GM21526 (cell line): ENCODE measurements around the gene CTNNBL1.
"Not testable (repeated sequence)": the region's sequence is repeated elsewhere in the genome, so short reads cannot be mapped to it uniquely, and the experiment has no call there.

Source experiments
- ATAC-seq: cut with Tn5 transposase; IDR thresholded peaks from one replicate; pipeline ENCODE4 v1.9.1; 2021; ENCODE audit warnings: moderate library complexity; ENCODE audit not compliant: unreplicated experiment, low FRiP score

Gene CTNNBL1

DNA sequence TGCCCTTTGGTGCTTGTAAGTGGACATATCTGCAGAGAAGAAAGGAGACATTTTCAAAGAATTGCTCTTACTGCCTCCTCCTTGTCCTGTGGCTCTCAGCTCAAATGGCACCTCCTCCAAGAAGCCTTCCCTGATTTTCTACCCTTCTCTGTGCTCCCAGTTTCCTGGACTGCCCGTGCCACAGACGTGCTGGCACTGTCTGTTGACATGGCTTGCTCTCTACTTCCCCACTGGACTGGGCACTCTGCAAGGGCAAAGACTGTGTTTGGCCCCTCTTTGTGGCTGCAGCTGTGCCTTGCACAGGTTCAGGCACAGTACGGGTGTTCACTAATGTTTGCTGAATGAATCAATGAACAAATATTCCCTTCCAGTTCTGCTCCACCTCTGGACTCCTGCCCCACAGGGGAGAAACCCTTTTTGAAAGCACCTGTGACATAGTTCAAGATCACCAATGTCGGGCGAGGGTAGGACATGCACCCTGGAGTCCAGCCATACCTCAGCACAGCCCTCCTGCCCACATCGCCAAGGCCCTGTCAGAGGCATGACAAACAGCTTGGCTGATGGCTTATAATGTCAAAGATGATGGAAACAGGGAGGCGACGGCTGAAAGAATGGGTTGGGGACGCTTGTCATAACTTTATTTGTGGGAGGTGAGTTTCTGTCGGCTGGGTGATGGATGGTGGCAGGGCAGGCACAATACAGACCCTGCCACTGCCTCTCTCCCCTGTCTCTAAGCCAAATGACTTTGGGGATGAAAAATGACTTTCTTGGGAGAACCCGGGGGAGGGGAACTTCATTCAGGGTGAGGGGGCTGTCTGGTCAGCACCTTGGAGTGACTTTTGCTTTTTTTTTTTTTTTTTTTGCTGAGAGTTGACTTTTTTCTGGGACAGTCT lies 15.6 kb upstream of the CTNNBL1 start:
- ATAC-seq = no peak

DNA sequence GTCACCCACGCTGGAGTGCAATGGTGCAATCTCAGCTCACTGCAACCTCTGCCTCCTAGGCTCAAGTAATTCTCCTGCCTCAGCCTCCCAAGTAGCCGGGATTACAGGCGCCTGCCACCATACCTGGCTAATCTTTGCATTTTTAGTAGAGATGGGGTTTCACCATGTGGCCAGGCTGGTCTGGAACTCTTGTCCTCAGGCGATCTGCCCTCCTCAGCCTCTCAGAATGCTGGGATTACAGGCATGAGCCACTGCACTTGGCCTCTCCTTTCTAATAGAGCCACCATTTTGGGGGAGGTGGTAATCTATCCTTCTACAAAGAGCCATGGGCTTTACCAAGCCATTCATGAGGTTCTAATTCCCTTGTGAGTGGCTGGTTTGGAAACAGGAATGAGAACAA lies 14.1 kb upstream of the CTNNBL1 start:
- not testable (repeated sequence) for ATAC-seq

DNA sequence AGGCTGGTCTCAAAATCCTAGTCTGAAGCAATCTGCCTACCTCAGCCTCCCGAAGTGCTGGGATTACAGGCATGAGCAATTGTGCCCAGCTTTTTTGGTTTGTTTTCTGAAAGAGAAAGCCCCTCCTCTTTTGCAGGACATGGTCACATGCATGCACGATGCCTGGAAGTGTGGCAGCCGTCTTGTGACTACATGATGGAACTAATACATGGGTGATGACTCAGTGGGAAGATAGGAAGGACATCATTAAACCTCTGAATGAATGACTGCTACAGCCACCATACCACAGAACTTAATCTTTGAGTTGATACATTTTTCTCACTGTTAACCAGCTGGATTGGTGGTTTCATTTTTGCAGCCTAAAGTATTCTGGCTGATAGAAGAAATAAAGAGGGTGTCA lies 13.4 kb upstream of the CTNNBL1 start:
- no peak for ATAC-seq

DNA sequence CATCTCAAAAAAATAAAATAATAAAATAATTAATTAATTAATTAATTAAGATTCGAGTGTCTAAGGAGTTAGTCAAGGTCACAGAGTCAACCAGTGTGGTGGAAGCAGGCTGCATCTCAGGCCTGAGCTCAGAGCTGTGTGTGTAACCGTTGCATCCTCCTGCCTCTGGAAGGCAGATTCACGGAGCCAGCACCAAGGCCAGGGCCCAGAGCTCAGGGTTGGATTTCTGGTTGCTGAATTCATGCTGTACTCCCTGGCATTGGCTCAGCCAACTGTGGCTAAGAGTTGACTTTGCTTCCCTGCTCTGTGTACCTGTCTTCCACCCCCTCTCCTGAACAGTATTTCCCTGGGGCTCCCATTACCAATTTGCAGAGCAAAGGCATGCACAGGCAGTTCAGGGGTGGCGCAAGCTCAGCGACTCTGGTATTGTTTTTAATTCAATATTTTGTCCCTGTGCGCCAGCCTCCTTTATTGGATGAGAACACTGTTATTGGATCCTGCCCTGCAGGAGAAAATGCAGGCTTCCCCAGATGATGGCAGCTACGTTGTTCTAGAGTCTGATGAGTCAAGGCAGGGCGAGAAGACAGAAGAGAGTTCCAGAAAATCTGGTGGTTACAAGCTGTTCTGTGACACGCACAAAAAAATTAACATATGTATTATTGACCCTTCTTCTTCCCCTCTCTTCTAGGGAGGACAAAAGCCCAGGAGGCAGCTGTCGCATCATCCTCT lies 12.3 kb upstream of the CTNNBL1 start:
- no peak for ATAC-seq

DNA sequence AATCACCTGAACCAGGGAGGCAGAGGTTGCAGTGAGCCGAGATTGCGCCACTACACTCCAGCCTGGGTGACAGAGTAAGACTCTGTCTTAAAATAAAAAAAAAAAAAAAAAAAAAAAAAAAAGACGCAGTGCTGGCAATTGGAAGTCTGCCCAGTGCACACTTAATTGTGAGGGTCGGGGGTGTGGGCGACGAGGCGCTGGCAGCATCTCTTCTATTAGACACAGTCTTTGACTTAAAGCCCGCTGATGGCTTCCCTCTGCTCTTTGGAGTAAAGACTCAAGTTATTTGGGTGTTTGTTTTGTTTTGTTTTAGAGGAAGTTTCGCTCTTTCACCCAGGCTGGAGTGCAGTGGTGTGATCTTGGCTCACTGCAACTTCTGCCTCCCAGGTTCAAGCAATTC lies 10.7 kb upstream of the CTNNBL1 start:
- ATAC-seq = not testable (repeated sequence)

DNA sequence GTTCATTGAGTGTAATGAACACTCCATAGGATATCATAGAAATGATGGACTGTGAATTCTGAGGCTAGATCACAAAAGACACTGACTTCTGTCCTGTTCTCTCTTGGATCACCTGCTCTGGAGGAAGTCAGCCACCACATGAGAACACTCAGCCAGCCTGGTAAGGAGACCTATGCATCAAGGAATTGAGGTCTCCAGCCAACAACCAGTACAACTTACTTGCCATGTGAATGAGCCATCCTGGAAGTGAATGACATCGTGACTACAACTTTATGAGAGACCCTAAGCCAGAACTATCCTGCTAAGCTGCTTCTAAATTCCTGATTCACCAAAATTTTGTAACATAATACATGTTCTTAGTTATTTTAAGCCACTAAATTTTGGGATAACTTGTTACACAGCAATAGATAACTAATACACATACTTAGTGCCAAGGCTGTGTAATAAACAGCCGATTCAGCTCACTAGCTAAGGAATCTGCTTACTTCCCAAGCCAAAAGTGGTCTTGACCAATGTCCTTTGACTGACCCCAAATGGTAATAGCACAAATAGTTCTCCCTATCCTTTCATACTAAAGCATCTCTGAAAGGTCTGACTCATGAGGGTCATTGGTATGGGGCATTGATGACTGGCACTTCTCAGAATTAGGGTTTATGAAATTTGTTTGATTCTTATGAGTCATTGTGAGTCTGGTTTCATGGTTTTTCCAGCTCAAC lies 6.9 kb upstream of the CTNNBL1 start:
- ATAC-seq = no peak

DNA sequence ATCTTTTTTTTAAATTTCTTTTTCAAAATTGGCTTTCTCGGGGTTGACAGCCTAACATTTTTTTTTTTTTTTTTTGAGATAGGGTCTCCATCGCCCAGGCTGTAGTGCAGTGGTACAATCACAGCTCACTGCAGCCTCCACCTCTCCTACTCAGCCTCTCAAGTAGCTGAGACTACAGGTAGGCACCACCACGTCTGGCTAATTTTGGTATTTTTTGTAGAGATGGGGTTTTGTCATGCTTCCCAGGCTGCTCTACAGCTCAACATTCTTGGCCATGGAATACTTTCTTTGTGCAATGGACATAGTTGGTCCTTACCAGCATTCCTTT lies 6.4 kb upstream of the CTNNBL1 start:
- ATAC-seq = no peak

DNA sequence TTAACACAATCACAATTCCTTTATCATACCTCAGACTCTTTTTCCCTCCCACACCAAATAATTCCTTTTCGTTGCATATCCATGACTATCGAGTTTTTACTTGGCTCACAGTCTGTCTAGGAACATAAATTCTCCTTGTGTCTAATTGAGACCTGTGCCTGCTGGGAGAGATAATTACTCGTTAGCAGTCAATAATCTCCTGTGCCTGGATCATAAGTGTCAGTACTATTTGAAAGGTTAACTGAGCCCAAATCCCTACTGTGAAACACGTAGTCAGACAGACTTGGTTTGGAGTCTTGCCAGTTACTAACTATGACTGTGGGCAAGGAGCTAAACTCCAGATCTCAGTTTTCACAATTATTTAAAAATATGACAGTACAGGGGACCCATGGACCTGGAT lies 5.7 kb upstream of the CTNNBL1 start:
- ATAC-seq = no peak

DNA sequence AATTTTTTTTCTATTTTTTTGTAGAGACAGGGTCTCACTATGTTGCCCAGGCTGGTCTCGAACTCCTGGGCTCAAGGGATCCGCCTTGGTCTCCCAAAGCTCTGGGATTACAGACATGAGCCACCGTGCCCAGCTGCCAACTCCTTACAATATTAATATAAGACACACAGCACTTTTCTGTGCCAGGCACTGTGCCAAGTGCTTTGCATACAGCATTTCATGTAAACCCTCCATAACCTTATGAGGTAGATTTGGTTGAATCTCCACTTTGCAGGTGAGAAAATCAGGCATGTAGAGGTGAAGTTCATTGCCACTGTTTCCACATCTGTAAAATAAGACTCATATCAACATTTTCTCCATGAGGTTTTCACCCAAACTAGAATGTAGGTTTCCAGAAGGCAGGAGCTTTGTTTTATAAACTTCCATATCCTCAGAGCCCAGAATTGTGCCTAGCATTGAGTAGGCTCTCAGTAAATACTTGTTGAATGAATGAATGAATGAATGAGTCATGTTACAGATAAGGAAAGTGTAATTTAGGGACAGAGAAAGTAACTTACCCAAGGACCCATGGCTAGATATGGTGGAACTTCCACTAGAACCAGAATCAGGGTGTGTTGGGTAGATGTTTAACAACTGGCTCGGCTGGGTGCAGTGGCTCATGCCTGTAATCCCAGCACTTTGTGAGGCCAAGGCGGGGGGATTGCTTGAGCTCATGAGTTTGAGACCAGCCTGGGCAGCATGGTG lies 3.0 kb upstream of the CTNNBL1 start:
- no peak for ATAC-seq

DNA sequence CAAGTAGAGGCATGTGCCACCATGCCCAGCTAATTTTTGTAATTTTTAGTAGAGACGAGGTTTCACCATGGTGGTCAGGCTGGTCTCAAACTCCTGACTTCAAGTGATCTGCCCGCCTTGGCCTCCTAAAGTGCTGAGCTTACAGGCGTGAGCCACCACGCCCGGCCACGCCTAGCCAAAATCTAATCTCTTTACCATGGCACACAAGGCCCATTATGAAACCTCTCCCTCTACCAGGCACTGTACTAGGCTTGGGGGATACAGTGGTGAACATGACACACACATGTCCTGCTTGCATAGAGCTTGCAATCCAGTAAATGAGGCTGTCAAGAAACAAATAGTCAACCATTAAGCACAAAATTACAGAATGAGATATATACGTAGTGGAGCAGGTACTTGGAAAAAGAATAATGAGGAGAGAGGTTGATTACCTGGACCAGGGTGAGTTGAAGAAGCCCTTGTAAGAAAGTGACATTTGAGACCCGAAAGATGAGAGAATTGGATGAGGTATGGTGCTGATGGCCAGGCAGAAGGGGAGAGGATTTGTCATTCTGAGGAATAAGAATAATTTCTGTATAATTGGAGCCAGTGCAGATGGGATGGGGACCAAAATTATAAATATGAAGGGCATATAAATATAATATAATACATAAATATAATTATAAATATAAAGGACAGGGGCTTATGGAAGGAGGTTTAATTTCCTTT lies 1.2 kb upstream of the CTNNBL1 start:
- ATAC-seq = no peak

DNA sequence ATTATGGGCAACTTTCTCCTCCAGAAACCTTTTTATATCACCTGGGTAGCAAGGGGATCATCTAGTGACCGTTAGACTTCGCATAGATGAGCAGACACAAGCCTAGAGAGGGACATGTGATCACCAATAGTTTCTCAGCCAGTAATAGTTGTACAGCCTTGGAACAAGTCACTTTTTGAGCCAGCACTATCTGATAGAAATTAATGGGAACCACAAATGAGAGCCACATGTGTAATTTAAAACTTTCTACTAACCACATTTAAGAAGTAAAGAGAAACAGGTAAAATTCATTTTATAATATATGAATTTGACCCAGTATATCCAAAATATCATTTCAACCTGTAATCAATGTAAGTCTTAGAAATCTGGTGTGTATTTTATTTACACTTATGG lies 592 bp upstream of the CTNNBL1 start:
- no peak for ATAC-seq

DNA sequence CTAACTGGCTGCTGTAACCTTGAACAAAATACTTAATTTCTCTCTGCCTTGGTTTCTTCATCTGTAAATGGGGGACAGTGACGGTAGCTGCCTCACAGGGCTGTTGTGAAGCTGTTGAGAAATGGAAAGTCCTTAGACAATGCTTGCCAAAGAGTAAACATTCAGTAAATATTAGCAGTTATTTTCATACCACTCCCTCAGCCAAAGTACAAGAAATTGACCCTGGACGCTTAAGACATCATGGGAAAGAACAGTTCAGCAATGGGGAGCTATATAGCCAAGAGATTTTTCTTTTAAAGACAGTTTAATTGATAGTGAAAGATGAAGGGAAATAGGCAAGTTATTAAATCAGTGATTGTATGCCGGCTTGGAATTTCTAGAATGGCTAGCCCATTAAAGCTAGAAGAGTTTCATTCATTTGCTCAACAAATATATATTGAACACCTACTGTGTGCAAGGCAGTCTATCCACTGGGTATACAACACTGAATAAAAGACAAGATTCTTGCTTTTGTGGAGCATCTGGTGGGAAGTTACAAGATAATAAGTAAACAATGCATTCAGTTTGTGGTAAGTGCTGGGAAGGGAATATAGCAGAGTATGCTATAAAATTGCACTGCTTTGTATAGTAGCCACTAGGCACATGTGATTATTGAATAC lies 2.0 kb downstream of the CTNNBL1 start:
- no peak for ATAC-seq

DNA sequence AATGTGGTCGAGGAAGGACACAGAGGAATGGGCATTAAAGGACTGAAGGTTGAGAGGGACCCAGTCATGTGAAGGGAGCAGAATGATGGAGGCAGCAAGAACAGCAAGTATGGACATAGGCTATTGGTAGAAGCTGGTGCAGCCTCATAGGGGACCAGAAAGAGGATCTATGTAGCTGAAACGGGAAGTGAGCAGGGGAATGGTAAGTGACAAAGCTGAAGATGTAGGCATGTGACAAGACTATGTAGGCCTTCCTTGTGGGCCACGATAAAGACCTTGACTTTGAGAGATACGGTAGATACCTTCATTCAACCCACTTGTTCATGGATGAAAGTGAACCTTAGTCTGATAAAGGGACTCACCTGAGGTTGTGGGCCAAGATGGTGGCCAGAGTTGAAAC lies 3.5 kb downstream of the CTNNBL1 start:
- peak; percentile 65 for ATAC-seq

DNA sequence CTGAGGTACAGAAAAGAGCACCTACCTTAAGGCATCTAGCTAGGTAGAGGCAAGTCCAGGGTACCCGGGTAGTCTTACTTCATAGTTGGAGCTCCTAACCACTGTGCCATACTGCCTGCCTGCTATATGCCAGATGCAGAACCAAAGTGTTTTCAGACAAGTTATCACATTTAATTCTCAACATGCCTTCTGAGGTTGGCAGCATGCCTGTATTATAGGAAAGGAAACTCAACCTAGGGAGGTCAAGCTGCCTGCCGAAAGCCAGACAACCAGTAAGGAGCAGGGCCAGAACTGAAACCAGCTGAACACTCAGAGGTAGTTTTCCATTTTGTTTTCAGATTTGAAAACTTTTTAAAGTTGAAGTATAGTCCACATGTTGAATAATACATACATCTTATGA lies 5.4 kb downstream of the CTNNBL1 start:
- ATAC-seq = no peak

DNA sequence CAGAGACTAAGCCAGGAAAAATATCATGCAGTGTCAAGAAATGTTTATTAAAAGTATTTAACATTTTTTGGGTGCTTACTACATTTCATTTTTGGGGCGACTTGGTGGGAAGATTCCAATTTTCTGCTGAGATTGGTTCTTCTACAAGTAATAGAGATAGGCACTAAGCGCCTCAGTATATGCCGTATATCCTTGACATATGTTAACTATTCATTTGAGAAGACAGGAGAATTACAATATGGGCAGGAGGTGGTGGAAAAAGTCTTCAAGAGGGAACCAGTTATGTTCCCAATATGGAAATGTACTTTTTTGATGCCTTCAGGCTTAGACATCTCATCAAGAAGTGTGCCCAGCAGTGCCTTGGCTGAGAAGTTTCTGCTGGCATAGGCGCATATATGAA lies 6.5 kb downstream of the CTNNBL1 start:
- ATAC-seq = no peak

DNA sequence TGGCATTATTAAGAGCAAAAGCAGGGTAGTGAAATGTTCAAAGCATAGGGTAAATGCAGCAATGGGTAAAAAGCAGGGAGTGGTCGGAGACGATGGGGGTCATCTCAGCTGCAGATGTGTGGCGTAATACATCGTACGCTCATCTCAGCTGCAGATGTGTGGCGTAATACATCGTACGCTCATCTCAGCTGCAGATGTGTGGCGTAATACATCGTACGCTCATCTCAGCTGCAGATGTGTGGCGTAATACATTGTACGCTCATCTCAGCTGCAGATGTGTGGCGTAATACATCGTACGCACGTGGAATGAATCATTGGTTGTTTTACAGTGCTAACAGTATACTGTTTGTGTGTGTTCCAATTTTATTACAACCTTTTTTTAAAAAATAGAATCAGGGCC lies 7.8 kb downstream of the CTNNBL1 start:
- ATAC-seq = not testable (repeated sequence)

DNA sequence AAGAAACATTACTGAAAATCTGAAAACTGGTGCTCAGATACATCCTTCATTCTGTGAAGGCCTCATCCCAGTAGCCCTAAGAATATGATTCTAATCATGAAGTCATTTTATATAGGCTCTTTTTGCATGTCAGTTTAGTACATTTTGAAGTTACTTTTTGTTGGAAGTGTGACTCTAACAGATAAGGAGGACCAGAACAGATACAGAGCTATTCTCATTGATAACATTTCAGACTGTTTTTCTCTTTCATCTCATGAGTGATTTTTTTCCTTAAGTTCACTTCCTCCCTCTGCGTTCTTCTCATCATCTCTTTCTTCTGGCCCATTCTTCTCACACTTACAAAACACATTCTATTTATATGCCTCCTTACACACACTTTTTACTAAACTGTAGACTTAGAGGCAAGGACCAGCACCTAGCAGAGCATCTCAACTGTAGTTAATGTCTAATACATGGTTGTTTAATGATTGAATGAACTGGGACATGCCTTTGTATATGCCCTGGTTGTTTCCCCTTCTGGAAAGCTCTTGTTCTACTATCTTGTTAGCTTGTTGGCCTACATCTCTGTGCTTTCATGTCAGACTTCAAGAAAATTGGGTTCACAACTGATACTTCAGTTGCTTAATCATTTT lies 8.7 kb downstream of the CTNNBL1 start:
- no peak for ATAC-seq

DNA sequence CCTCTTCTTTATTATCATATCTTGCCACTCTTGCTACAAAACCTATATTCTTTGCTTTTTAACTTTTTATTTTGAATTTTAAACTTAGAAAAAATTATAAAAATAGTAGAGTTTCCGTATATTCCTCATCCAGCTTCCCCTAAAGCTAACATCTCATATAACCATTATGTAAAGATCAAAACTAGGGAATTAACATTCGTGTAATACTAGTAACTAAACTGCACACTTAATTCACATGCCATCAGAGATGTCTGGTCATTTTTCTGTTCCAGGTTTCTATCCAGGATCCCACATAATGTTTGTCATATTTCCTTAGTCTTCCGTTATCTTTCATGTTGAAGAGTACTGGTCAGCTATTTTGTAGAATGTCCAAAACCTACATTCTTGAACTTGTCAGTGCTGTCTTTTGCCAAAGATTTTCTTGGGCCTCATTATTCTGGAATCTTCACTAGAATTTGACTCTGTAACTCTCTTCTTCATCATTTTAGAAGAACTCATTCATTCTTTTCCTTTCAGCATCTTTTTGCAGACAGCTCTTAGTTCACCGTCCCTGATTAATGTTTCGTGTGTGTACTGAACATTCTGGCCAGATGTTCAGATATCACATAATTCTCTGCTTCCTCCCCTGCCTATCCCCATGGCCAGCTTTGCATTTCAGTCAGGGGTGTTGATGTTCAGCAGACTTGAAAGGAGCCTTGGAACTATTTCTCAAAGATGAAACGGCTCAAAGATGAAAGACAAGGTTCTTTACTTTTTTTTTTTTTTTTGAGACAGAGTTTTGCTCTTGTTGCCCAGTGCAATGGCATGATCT lies 9.4 kb downstream of the CTNNBL1 start:
- no peak for ATAC-seq
